HEK293T (cell line): ENCODE results near the gene TRIM61.

Experiments
- ELF4 ChIP-seq: fragments of 450-650 bp; IDR thresholded peaks from 2 replicates; pipeline ENCODE4 v1.6.1; 2017; ENCODE audit warnings: antibody characterized with exemption
- FOXK2 ChIP-seq: fragments of 450-650 bp; IDR thresholded peaks from 2 replicates; pipeline ENCODE4 v1.6.1; 2016; ENCODE audit warnings: mild to moderate bottlenecking
- NFRKB ChIP-seq: fragments of 450-650 bp; IDR thresholded peaks from 2 replicates; pipeline ENCODE4 v1.6.1; 2016; ENCODE audit warnings: mild to moderate bottlenecking, moderate library complexity
- PKNOX1 ChIP-seq: fragments of 450-650 bp; IDR thresholded peaks from 2 replicates; pipeline ENCODE4 v1.6.1; 2016
- SP1 ChIP-seq: fragments of 450-650 bp; IDR thresholded peaks from 2 replicates; pipeline ENCODE4 v1.6.1; 2017
- ZNF384 ChIP-seq: fragments of 450-650 bp; IDR thresholded peaks from 2 replicates; pipeline ENCODE4 v1.6.1; 2016

- TF ChIP-seq SP1 (no peak), ELF4 (no peak), NFRKB (no peak), FOXK2 (no peak), ZNF384 (no peak), PKNOX1 (no peak)
These were observed 51.2 kb downstream of the TRIM61 start for GRCh38 chr4:164926301-164926700.
